ENCODE data around the gene DIS3L2. TPM values are rescaled to one million over a fixed set of nuclear protein-coding genes. Genes with fewer than 3 reads are reported as not detected.

Gene DIS3L2
- total RNA-seq, 2 donors from 2014 or later = 22.6 to 32.3 TPM

DNA sequence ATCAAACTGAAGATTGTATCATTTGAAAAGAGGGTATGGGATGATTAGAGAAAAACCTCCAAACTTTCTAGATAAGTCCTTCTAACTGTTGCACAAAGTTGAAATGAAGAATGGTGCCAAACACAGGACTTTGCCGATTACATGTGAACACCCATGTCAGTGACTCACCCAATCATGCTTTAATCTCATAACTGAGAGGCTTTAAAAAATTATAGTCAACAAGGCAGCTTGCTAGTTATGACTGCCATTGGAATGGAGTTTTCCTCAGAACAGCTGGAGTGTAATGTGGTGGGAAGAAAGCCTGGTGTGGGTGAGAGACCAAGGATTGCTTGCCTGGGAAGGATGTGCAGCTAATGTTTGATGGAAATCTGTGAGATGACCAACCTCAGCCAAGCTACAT, 318.8 kb downstream of the DIS3L2 start:
- H3K9ac ChIP-seq (ENCODE audit: low read depth in 2 of 2, low read length in 2 of 2) = no peak overlapping the region
- H3K27ac ChIP-seq = no peak overlapping the region
- no peaks in the 10 kb centered on the region for H3K9me3 ChIP-seq
- TF ChIP-seq, protein P1, sequence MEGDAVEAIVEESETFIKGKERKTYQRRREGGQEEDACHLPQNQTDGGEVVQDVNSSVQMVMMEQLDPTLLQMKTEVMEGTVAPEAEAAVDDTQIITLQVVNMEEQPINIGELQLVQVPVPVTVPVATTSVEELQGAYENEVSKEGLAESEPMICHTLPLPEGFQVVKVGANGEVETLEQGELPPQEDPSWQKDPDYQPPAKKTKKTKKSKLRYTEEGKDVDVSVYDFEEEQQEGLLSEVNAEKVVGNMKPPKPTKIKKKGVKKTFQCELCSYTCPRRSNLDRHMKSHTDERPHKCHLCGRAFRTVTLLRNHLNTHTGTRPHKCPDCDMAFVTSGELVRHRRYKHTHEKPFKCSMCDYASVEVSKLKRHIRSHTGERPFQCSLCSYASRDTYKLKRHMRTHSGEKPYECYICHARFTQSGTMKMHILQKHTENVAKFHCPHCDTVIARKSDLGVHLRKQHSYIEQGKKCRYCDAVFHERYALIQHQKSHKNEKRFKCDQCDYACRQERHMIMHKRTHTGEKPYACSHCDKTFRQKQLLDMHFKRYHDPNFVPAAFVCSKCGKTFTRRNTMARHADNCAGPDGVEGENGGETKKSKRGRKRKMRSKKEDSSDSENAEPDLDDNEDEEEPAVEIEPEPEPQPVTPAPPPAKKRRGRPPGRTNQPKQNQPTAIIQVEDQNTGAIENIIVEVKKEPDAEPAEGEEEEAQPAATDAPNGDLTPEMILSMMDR (IDR thresholded peaks at IDR 0.05) = no peak
- no peak overlapping the region for H3K4me3 ChIP-seq
- intact Hi-C loops (cut with DNase I) = no loop called here
- no peaks in the 10 kb centered on the region for H3K36me3 ChIP-seq
- DNase-seq = no peak
- no peaks in the 10 kb centered on the region for H3K27me3 ChIP-seq
- no peaks in the 10 kb centered on the region for H3K4me1 ChIP-seq

DNA sequence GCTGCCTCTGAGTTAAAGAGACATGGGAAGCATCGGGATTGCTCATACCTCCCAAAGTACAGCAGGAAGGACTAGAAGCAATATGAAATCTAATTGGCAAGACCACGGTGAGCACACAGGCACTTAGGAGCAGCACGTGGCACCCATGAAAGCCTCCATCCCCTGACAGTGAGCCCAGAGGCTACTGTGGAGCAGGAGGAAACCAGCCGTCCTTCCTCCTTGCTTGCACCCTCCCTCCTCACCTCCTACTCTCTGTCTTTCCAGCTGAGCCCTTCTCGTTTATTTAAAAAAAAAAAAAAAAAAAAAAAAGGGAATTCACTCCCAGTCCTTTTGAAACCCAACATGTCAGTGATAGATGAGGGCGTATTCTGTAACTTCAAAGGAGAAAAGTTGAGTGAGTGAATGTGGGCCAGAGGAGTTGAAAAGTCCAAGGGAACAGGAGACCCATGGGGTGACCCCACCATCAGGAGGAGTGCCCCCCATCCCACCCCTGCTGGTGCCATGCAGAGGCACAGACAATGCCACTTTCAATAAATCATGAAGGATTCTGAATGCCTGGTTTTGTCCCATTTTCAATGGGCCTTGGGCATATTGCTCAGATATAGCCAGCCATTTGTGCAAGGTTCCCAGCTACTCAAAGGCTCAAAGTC, 320.5 kb downstream of the DIS3L2 start:
- no peak overlapping the region for H3K4me3 ChIP-seq
- H3K27me3 ChIP-seq = no peaks in the 10 kb centered on the region
- no peaks in the 10 kb centered on the region for H3K36me3 ChIP-seq
- no peaks in the 10 kb centered on the region for H3K9me3 ChIP-seq
- intact Hi-C loops (cut with DNase I) = no loop called here
- H3K27ac ChIP-seq = no peak overlapping the region
- DNase-seq = no peak
- TF ChIP-seq, protein P1 (IDR thresholded peaks at IDR 0.05) = no peak
- no peaks in the 10 kb centered on the region for H3K4me1 ChIP-seq
- no peak overlapping the region for H3K9ac ChIP-seq (ENCODE audit: low read depth in 2 of 2, low read length in 2 of 2)

DNA sequence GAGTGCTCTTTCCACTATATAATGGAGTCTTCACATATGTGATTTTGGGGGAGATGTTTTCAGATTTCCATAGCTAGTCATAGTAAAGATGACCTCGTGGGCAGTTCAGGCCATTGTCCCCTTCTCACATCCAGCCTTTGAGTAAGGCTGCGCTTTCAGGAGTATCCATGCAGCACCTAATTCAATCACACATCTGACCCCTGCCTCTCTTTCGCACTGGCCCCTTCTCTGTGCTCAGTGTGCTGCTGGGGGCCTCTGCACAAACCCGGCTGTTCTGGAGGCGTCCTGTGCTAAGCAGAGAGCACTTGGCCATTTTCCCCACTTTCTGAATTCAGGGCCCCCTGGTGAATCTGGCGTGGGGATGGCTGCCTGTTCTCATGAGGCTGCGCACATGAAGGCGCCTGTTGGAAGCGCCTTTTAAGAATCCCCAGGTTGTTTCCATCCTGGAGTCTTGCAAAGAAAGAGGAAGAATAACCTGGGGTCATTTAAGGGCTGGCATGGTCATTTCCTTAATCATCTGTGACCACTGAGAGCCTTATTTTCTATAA, 321.1 kb downstream of the DIS3L2 start:
- Histone ChIP-seq H3K27ac (no peak overlapping the region), H3K27me3 (no peaks in the 10 kb centered on the region), H3K4me1 (no peaks in the 10 kb centered on the region), H3K4me3 (no peak overlapping the region), H3K36me3 (no peaks in the 10 kb centered on the region), H3K9ac (ENCODE audit: low read depth in 2 of 2, low read length in 2 of 2) (no peak overlapping the region), H3K9me3 (no peaks in the 10 kb centered on the region)
- TF ChIP-seq, protein P1 (IDR thresholded peaks at IDR 0.05) = no peak
- intact Hi-C loops (cut with DNase I) = no loop called here
- DNase-seq = no peak

DNA sequence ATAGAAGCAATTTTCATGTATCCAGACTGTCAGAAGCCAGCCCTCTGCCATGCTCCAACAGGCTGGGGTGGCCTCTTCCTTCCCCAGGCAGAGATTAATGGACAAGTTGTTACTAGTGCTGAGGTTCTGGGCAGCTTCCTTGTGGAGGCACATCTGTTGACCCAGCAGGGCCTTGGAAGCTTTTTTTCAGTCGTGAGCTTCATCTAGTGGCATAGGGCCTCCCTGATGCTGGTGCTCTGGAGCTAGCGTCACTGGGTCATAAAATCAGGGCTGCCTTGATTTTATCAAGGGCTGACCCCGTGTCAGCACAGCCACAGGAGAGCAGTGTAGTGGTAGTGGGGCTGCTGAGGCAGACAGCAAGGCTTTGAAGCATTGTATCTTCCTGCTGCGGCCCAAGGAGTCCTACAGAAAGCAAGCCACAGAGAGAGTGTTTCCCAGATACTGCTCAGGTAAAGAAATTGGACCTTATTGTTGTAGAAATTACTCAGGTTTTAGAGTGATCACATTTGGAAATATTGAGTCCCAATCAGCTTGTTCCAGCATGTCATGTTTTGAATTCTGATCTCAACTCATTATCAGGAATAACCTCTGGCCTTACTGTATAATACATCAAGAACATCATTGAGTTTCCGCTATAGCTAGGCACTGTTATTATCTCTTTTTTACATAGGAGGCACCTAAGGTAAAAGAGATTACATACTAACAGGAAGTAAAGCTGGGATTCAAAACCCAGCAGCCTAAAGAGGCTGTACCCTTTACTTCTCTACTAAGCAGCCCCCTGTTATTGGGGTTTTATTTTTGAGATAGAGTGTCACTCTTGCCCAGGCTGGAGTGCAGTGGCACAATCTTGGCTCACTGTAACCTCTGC, 324.7 kb downstream of the DIS3L2 start:
- intact Hi-C loops (cut with DNase I) = no loop called here
- no peaks in the 10 kb centered on the region for H3K4me1 ChIP-seq
- TF ChIP-seq, protein P1 (IDR thresholded peaks at IDR 0.05) = no peak
- H3K4me3 ChIP-seq = no peak overlapping the region
- no peak for DNase-seq
- no peaks in the 10 kb centered on the region for H3K9me3 ChIP-seq
- H3K9ac ChIP-seq (ENCODE audit: low read depth in 2 of 2, low read length in 2 of 2) = no peak overlapping the region
- no peak overlapping the region for H3K27ac ChIP-seq
- no peaks in the 10 kb centered on the region for H3K36me3 ChIP-seq
- no peaks in the 10 kb centered on the region for H3K27me3 ChIP-seq

DNA sequence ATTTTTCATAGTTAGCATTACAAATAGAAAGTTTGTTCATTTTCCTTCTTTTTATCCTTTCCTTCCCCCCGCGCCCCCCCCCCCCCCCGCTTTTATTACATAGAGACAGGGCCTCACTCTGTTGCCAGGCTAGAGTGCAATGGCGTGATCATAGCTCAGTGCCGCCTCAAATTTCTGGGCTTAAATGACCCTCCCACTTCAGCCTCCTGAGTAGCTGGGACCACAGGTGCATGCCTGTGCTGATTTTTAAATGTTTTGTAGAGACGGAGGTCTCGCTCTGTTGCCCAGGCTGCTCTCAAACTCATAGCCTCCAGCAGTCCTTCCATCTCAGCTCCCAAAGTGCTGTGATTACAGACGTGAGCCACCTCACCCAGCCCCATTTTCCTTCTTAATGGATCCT, 325.8 kb downstream of the DIS3L2 start:
- no peak overlapping the region for H3K27ac ChIP-seq
- TF ChIP-seq, protein P1 (IDR thresholded peaks at IDR 0.05) = no peak
- DNase-seq = no peak
- H3K4me1 ChIP-seq = no peaks in the 10 kb centered on the region
- no peaks in the 10 kb centered on the region for H3K27me3 ChIP-seq
- H3K9ac ChIP-seq (ENCODE audit: low read depth in 2 of 2, low read length in 2 of 2) = no peak overlapping the region
- no peaks in the 10 kb centered on the region for H3K36me3 ChIP-seq
- H3K4me3 ChIP-seq = no peak overlapping the region
- intact Hi-C loops (cut with DNase I) = no loop called here
- no peaks in the 10 kb centered on the region for H3K9me3 ChIP-seq
